Activated naive CD4-positive, alpha-beta T cell treated with Interleukin-2 at 50 U/mL for 16 hours (primary cell): ENCODE data around the gene ESRRA.
A peak's percentile ranks its signal among the peaks of the same experiment; 100 is the strongest.
"Not testable (repeated sequence)": the region's sequence is repeated elsewhere in the genome, so short reads cannot be mapped to it uniquely, and the experiment has no call there.

Experiments used
- DNase-seq: peaks from one replicate; pipeline ENCODE4 v3.0.0-alpha.2; 2020

The ESRRA gene

GRCh38 chr11:64292460-64293254 is 12.7 kb upstream of the ESRRA start:
- no peak for DNase-seq

GRCh38 chr11:64294774-64295173 is 10.6 kb upstream of the ESRRA start:
- DNase-seq, result no peak

GRCh38 chr11:64295760-64296159 is 9.6 kb upstream of the ESRRA start:
- DNase-seq, result no peak

GRCh38 chr11:64296236-64296635 is 9.1 kb upstream of the ESRRA start:
- DNase-seq, result no peak

GRCh38 chr11:64296830-64297698 is 8.3 kb upstream of the ESRRA start:
- DNase-seq, result no peak

- DNase-seq, result no peak
Observed at GRCh38 chr11:64297699-64298358, 7.5 kb upstream of the ESRRA start.

GRCh38 chr11:64298966-64299846 is 6.1 kb upstream of the ESRRA start:
- DNase-seq, result no peak

GRCh38 chr11:64299847-64300648 is 5.3 kb upstream of the ESRRA start, which contains the start of gene CATSPERZ:
Gene CATSPERZ, plus strand, starts transcription at chr11:64300358. Its CDS starts 53 bp downstream, at chr11:64300411.
- peak; percentile 26 for DNase-seq

- DNase-seq, result no peak
Observed at GRCh38 chr11:64303109-64304031, 2.0 kb upstream of the ESRRA start.

- no peak for DNase-seq
Observed at GRCh38 chr11:64304032-64304315, 1.4 kb upstream of the ESRRA start.

GRCh38 chr11:64304316-64305072 is 830 bp upstream of the ESRRA start:
- peak; percentile 93 for DNase-seq

GRCh38 chr11:64305691-64306562 is 603 bp downstream of the ESRRA start:
- peak; percentile 76 for DNase-seq

GRCh38 chr11:64306563-64306875 is 1.2 kb downstream of the ESRRA start:
- DNase-seq, result no peak

- DNase-seq, result no peak
Observed at GRCh38 chr11:64306876-64307622, 1.7 kb downstream of the ESRRA start.

GRCh38 chr11:64307795-64308194 is 2.5 kb downstream of the ESRRA start:
- not testable (repeated sequence) for DNase-seq

- no peak for DNase-seq
Observed at GRCh38 chr11:64312947-64313346, 7.6 kb downstream of the ESRRA start.

- no peak for DNase-seq
Observed at GRCh38 chr11:64313491-64314145, 8.3 kb downstream of the ESRRA start.
